Prostate gland (tissue), 2 donors: ENCODE data around the gene DNAJC22.

ENCODE experiments used
- CTCF ChIP-seq, 4 experiments: fragments of 200-600 bp in 2 of 4; fragments of 450-650 bp in 2 of 4; sonication (generic) in 2 of 4; IDR thresholded peaks; 1 replicate in 3 of 4; 2 replicates in 1 of 4; pipeline ENCODE4 v1.5.1; 2016 to 2019; ENCODE audit warnings: antibody characterized with exemption in 4 of 4, mild to moderate bottlenecking in 2 of 4, moderate library complexity in 2 of 4
- POLR2A ChIP-seq: fragments of 450-650 bp; IDR thresholded peaks from one replicate; pipeline ENCODE4 v1.6.1; 2016; ENCODE audit warnings: antibody characterized with exemption, mild to moderate bottlenecking
- POLR2AphosphoS5 ChIP-seq: sonication (generic); formaldehyde crosslinking; IDR thresholded peaks from one replicate; pipeline ENCODE4 v1.6.1; 2017; ENCODE audit warnings: antibody characterized with exemption

DNA sequence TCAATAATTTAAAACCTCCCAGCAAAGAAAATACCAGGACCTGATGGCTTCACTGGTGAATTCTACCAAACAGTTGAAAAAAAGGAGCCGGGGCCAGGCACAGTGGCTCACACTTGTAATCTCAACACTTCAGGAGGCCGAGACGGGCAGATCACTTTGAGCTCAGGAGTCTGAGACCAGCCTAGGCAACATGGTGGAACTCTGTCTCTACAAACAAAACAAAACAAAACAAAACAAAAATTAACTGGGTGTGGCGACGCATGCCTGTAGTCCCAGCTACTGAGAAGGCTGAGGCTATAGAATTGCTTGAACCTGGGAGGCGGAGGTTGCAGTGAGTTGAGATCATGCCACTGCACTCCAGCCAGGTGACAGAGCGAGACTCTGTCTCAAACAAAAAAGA, 37.3 kb upstream of the DNAJC22 start:
- TF ChIP-seq POLR2AphosphoS5 (no peak), CTCF (IDR thresholded peaks at IDR 0.05) (no peak), POLR2A (no peak)
